SK-N-SH (cell line): ENCODE results near the gene VMP1. TPM values are rescaled to one million over a fixed set of nuclear protein-coding genes. Genes with fewer than 3 reads are reported as not detected.

Experiments used
- CTCF ChIA-PET: fragments of 300-600, 350-600 bp; formaldehyde crosslinking; extraction: SDS; loops from one replicate; lab custom pipeline; 2021; lab: Yijun Ruan, JAX
- POLR2A ChIA-PET: fragments of 350-600 bp; sonication (Branson Sonifier 250); formaldehyde crosslinking; extraction: SDS; loops from one replicate; lab custom pipeline; 2020; ENCODE audit warnings: antibody characterized with exemption, inconsistent platforms; lab: Yijun Ruan, JAX
- DNase-seq: peaks from one replicate; pipeline ENCODE4 v3.0.0; 2012
- H2AFZ ChIP-seq: fragments of 200-600 bp; sonication (generic); 2 replicates; pipeline ENCODE4 v1.8.1; 2016; ENCODE audit warnings: antibody characterized with exemption, mild to moderate bottlenecking, low read depth
- H3F3A ChIP-seq: fragments of 200-600 bp; sonication (generic); replicated peaks from 2 replicates; pipeline ENCODE3; 2016; ENCODE audit warnings: antibody characterized with exemption, mild to moderate bottlenecking; ENCODE audit not compliant: insufficient read depth
- H3K27ac ChIP-seq, 2 experiments: fragments of 200-500 bp in 1 of 2; fragments of 200-600 bp in 1 of 2; sonication (Bioruptor generic) in 1 of 2; sonication (generic), shearing (Covaris generic) in 1 of 2; 2 replicates each; pipeline versions ENCODE4 v1.5.1 to v1.6.1; 2014 to 2016; ENCODE audit warnings: low read depth in 2 of 2, inconsistent platforms in 1 of 2, low read length in 1 of 2, mild to moderate bottlenecking in 1 of 2, mixed read lengths in 1 of 2
- H3K27me3 ChIP-seq: fragments of 200-600 bp; sonication (generic), shearing (Covaris generic); 2 replicates; pipeline ENCODE4 v1.6.1; 2016; ENCODE audit warnings: mixed run types; ENCODE audit not compliant: insufficient read depth
- H3K36me3 ChIP-seq, 2 experiments: fragments of 200-500 bp in 1 of 2; fragments of 200-600 bp in 1 of 2; sonication (Bioruptor generic) in 1 of 2; sonication (generic) in 1 of 2; replicated peaks in 1 of 2; 2 replicates each; pipeline versions ENCODE3 to v1.5.1; 2014 to 2016; ENCODE audit warnings: low read length in 1 of 2, mild to moderate bottlenecking in 1 of 2; ENCODE audit not compliant: insufficient read depth in 2 of 2, control insufficient read depth in 1 of 2
- H3K4me1 ChIP-seq, 2 experiments: fragments of 200-500 bp in 1 of 2; fragments of 200-600 bp in 1 of 2; sonication (Bioruptor generic) in 1 of 2; sonication (generic), shearing (Covaris generic) in 1 of 2; 2 replicates each; pipeline versions ENCODE4 v1.5.1 to v1.6.1; 2014 to 2016; ENCODE audit warnings: low read depth in 1 of 2, low read length in 1 of 2, mixed run types in 1 of 2; ENCODE audit not compliant: insufficient read depth in 2 of 2, control insufficient read depth in 1 of 2
- H3K4me2 ChIP-seq: fragments of 200-600 bp; sonication (generic), shearing (Covaris generic); 2 replicates; pipeline ENCODE4 v1.6.1; 2017; ENCODE audit warnings: mixed run types
- H3K4me3 ChIP-seq, 2 experiments: fragments of 200-500 bp in 1 of 2; fragments of 200-600 bp in 1 of 2; sonication (Bioruptor generic) in 1 of 2; sonication (generic), shearing (Covaris generic) in 1 of 2; 2 replicates each; pipeline versions ENCODE4 v1.5.1 to v1.8.1; 2014 to 2016; ENCODE audit warnings: low read depth in 2 of 2, inconsistent platforms in 1 of 2, low read length in 1 of 2, mild to moderate bottlenecking in 1 of 2, mixed read lengths in 1 of 2, moderate library complexity in 1 of 2
- H3K79me2 ChIP-seq: fragments of 200-600 bp; sonication (generic); 2 replicates; pipeline ENCODE4 v1.8.1; 2017; ENCODE audit warnings: mild to moderate bottlenecking; ENCODE audit not compliant: insufficient read depth
- H3K9ac ChIP-seq: fragments of 200-600 bp; sonication (generic); 2 replicates; pipeline ENCODE4 v1.6.1; 2017; ENCODE audit warnings: mixed run types
- H3K9me2 ChIP-seq: fragments of 200-600 bp; sonication (generic); 2 replicates; pipeline ENCODE4 v1.6.1; 2017; ENCODE audit warnings: mixed run types
- H3K9me3 ChIP-seq: fragments of 200-600 bp; sonication (generic); 2 replicates; pipeline ENCODE4 v1.6.1; 2017; ENCODE audit warnings: mixed run types, mild to moderate bottlenecking, moderate library complexity
- H4K20me1 ChIP-seq: fragments of 200-600 bp; sonication (generic); 2 replicates; pipeline ENCODE4 v1.6.1; 2017; ENCODE audit warnings: mild to moderate bottlenecking, mixed run types; ENCODE audit not compliant: insufficient read depth
- CHD2 ChIP-seq: fragments of 150-350 bp; IDR thresholded peaks from 2 replicates; pipeline ENCODE4 v1.6.1; 2018; ENCODE audit warnings: low read length; ENCODE audit not compliant: partially characterized antibody
- CTCF ChIP-seq: fragments of 200-600 bp; sonication (generic); IDR thresholded peaks from 2 replicates; pipeline ENCODE4 v1.6.1; 2017; ENCODE audit warnings: antibody characterized with exemption, mild to moderate bottlenecking, moderate library complexity
- EP300 ChIP-seq, 2 experiments: IDR thresholded peaks; 2 replicates each; pipeline versions ENCODE4 v1.4.0 to v1.6.1; 2012; ENCODE audit warnings: borderline replicate concordance in 1 of 2, low read depth in 1 of 2, low read length in 1 of 2
- EZH2phosphoT487 ChIP-seq: fragments of 200-600 bp; sonication (generic); IDR thresholded peaks from 2 replicates; pipeline ENCODE4 v1.6.1; 2017; ENCODE audit warnings: low read depth, mixed run types, mild to moderate bottlenecking, antibody characterized with exemption, moderate library complexity, borderline replicate concordance
- FOXJ3 ChIP-seq: sonication (generic); formaldehyde crosslinking; IDR thresholded peaks from 2 replicates; pipeline ENCODE4 v1.5.1; 2020; ENCODE audit warnings: mild to moderate bottlenecking, missing genetic modification reagents
- GABPA ChIP-seq: IDR thresholded peaks from 2 replicates; pipeline ENCODE4 v1.4.0; 2012; ENCODE audit warnings: low read depth, mild to moderate bottlenecking
- GATA2 ChIP-seq: sonication (generic); formaldehyde crosslinking; IDR thresholded peaks from 2 replicates; pipeline ENCODE4 v1.5.0; 2020; ENCODE audit warnings: mild to moderate bottlenecking, missing genetic modification reagents
- JUND ChIP-seq: IDR thresholded peaks from 2 replicates; pipeline ENCODE4 v1.4.0; 2012
- MAX ChIP-seq: IDR thresholded peaks from 2 replicates; pipeline ENCODE4 v1.4.0; 2012; ENCODE audit warnings: low read depth
- MXI1 ChIP-seq: IDR thresholded peaks from 2 replicates; pipeline ENCODE4 v1.6.1; 2012; ENCODE audit warnings: mild to moderate bottlenecking, low read depth, low read length, improper control_type of control experiment
- NFIC ChIP-seq: IDR thresholded peaks from 2 replicates; pipeline ENCODE4 v1.4.0; 2012; ENCODE audit warnings: borderline replicate concordance
- NRF1 ChIP-seq: IDR thresholded peaks from 2 replicates; pipeline ENCODE4 v1.6.1; 2012; ENCODE audit warnings: low read depth, mild to moderate bottlenecking, low read length
- RCOR1 ChIP-seq: fragments of 150-350 bp; IDR thresholded peaks from 2 replicates; pipeline ENCODE4 v1.6.1; 2017; ENCODE audit warnings: antibody characterized with exemption, low read length
- RFX5 ChIP-seq: IDR thresholded peaks from 2 replicates; pipeline ENCODE4 v1.6.1; 2012; ENCODE audit warnings: mild to moderate bottlenecking, improper control_type of control experiment, low read length
- RXRA ChIP-seq: IDR thresholded peaks from 2 replicates; pipeline ENCODE4 v1.4.0; 2012; ENCODE audit warnings: low read depth, mild to moderate bottlenecking, borderline replicate concordance
- SIN3A ChIP-seq: IDR thresholded peaks from 2 replicates; pipeline ENCODE4 v1.6.1; 2012; ENCODE audit warnings: low read depth, mild to moderate bottlenecking, low read length, moderate library complexity, borderline replicate concordance
- TAF1 ChIP-seq: IDR thresholded peaks from 2 replicates; pipeline ENCODE4 v1.6.1; 2012; ENCODE audit warnings: low read depth, mild to moderate bottlenecking, low read length, moderate library complexity, borderline replicate concordance
- USF1 ChIP-seq: IDR thresholded peaks from 2 replicates; pipeline ENCODE4 v1.4.0; 2012; ENCODE audit warnings: low read depth, borderline replicate concordance
- USF2 ChIP-seq: fragments of 150-350 bp; IDR thresholded peaks from 2 replicates; pipeline ENCODE4 v1.6.1; 2017; ENCODE audit warnings: antibody characterized with exemption, low read length, low read depth, borderline replicate concordance
- WGBS: methylation state at CpG from one replicate; pipeline ENCODE4 v1.1.6; 2017; ENCODE audit warnings: low lambda C conversion rate; 5-methylcytosine and 5-hydroxymethylcytosine counted together
- polyA plus RNA-seq, 3 experiments: library from polyadenylated mRNA; depleted of rRNA; stranded (reverse); fragments of >200 nt; gene quantifications; 2 replicates each; pipeline ENCODE4 v1.2.3, GENCODE V29; 2012

VMP1 gene
- polyA plus RNA-seq, 1 of the 3 experiments (the other 2 are of a cell fraction) = 169 TPM

- TF ChIP-seq USF2 = no peak
- TF ChIP-seq JUND = no peak
- no peak for TF ChIP-seq RCOR1
- no peak for TF ChIP-seq CTCF
- TF ChIP-seq RXRA = no peak
- no peak for TF ChIP-seq MXI1
- TF ChIP-seq, all 33 proteins: peak for 0
Observed at GRCh38 chr17:59869941-59870218, 162.4 kb downstream of the VMP1 start (continued).

- TF ChIP-seq CTCF = no peak
- no peak for TF ChIP-seq FOXJ3
- TF ChIP-seq GABPA = no peak
- TF ChIP-seq GATA2 = peak; percentile 28; the same call in 1 of the 2 replicates
- Histone ChIP-seq H3K27me3 (no peaks in the 10 kb centered on the region), H3K4me1 (no peaks in the 10 kb centered on the region; a peak in 1 of 4 replicates), H3K4me2 (no peak overlapping the region), H3K27ac (no peak overlapping the region), H3K79me2 (no peaks in the 10 kb centered on the region), H4K20me1 (no peaks in the 10 kb centered on the region), H3K9me2 (no peaks in the 10 kb centered on the region), H3F3A (peaks cover 6% of the 10 kb centered on the region), H3K36me3 (peaks cover 0 to 4% of the 10 kb centered on the region in 2 experiments), H2AFZ (no peak overlapping the region), H3K9ac (no peak overlapping the region), H3K9me3 (no peaks in the 10 kb centered on the region), H3K4me3 (no peak overlapping the region)
- 94% methylated on average over 8 of the region's 8 CpGs for WGBS
- no peak for DNase-seq
- POLR2A ChIA-PET = no interaction called here
- CTCF ChIA-PET = interaction anchor here (0.9 to 2.7 kb wide), 6 partner anchors 11 to 167 kb away, joined by 3 to 11 read pairs (median 4); no protein-coding TSS in a partner anchor
Observed at GRCh38 chr17:59870482-59870881, 163.0 kb downstream of the VMP1 start.

- Histone ChIP-seq H3K4me1 (no peaks in the 10 kb centered on the region; a peak in 1 of 4 replicates), H3K9ac (no peak overlapping the region), H2AFZ (no peak overlapping the region), H3K9me3 (no peaks in the 10 kb centered on the region), H3K27ac (no peak overlapping the region), H3K27me3 (no peaks in the 10 kb centered on the region), H3K79me2 (no peaks in the 10 kb centered on the region), H3K36me3 (peaks cover 0 to 4% of the 10 kb centered on the region in 2 experiments), H3K9me2 (no peaks in the 10 kb centered on the region), H4K20me1 (no peaks in the 10 kb centered on the region), H3F3A (peaks cover 6% of the 10 kb centered on the region), H3K4me2 (no peak overlapping the region), H3K4me3 (no peak overlapping the region)
- CTCF ChIA-PET = interaction anchor here (1.4 kb wide), 1 partner anchor 41 kb away, joined by 3 read pairs; no protein-coding TSS in a partner anchor
- DNase-seq = no peak
- POLR2A ChIA-PET = no interaction called here
- TF ChIP-seq JUND (no peak), USF2 (no peak), EZH2phosphoT487 (no peak), CHD2 (no peak), USF1 (no peak), NRF1 (no peak), TAF1 (no peak), MXI1 (no peak), SIN3A (no peak), RFX5 (no peak), NFIC (no peak), MAX (no peak), RCOR1 (no peak), RXRA (no peak), EP300 (IDR thresholded peaks at IDR 0.05; ENCODE audit: borderline replicate concordance in 1 of 2, low read depth in 1 of 2, low read length in 1 of 2) (no peak)
Observed at GRCh38 chr17:59872351-59872750, 164.9 kb downstream of the VMP1 start.
